Activated CD4-positive, alpha-beta T cell treated with anti-CD3 and anti-CD28 coated beads, Interleukin-2, amount 50 U/mL, for 4 hours (primary cell): ENCODE measurements around the gene PPARGC1A.

Experiments used
- DNase-seq, 2 experiments: peaks; one replicate each; pipeline ENCODE4 v3.0.0-alpha.2; 2020

Gene PPARGC1A

DNA sequence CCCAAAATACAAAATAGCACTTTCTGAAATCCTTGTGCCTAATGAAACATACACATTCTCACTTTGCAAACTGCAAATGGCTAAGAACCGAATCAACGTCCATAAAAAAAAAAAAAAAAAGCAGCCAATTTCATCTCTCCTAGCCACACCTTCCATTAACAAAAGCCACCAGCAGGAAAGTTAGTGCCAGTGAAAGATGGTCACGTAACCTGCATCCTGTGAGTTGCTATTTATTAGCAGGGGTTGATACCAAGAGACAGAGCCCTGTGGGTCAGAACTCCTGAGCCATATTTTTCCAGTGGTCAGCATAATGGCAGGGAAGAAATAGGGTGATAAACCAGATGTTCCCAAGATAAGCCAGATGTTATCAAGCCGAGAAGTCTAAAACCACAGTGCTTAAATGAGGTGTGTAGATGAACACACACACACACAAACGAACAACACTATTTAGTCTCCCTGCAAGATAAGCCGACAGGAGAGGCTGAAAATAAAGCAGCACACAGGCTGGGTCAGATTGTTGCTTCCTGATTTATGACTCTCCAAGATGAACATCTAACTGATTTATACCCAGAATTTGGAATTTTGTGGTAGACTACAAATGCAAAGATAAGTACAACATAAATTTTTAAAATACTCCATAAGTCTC is 11.5 kb downstream of the PPARGC1A start:
- no peak for DNase-seq

GRCh38 chr4:23877758-23878229 is 12.1 kb downstream of the PPARGC1A start:
- DNase-seq, result no peak

GRCh38 chr4:23876418-23877089 is 13.3 kb downstream of the PPARGC1A start:
- no peak for DNase-seq

DNA sequence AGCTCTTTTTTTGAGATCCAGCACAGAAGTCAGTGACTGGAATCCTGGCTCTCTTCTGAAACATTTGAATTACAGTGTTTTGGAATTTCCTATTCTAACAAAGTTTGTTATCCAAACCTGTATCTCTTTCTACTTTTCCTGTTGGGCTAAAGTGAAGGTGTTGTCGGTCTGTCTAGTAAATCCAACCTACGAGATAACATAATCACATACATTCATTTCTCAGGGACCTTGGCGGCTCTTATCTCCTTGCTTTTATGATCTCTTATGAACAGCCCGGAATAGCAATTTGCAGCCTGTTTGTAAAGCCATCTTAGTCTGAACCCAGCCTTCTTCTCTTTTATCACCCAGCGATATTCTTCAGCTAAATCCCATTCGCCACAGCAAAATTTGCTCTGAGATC is 14.5 kb downstream of the PPARGC1A start:
- DNase-seq, result no peak

DNA sequence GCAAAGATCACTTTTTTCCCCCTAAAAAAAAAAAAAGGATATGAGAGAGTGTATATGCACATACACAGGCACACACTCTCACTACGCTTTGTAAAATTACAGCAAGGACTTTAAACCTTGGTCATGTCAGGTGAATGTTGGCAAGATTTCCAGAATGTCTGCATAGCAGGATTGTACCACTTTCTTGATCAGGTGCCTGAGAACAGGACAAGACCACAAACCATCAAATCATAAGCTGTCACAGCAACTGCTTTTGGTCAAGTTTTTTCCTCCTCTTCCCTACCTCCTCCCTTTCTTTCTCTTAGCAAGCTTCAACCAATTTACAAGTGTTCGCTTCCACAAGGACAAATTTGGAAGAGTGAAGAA is 15.3 kb downstream of the PPARGC1A start:
- no peak for DNase-seq

- no peak for DNase-seq
These were observed 15.9 kb downstream of the PPARGC1A start for GRCh38 chr4:23873717-23874535.

- DNase-seq, result no peak
These were observed 18.4 kb downstream of the PPARGC1A start for GRCh38 chr4:23871426-23871825.

DNA sequence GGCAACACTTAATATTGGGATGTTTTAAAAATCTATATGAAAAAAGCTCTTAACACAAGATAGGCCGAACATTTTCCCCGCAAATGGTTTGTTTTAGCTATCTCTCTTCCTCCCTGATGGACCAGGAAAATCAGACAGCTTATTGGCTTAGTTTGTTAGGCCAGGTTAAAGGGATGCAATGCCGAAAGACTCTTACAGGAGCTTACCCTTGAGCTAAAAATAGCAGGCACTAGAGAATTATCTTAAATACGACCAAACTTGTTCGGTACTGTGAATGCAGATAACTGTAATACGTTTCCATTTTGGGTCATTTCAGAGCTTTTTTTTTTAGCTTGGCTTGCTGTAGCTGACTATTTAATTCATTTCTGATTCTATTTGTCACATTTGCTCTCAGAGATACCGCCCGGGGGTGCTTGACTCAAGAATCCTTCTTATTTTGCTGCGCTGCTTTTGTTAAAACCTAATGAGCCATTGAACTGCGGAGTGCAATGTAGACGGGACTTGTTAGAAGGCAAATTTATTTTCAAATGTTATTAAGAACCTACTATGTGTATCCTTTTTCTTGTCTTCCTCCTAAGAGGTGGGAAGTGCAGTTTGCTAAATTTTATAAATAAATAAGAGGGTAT is 23.3 kb downstream of the PPARGC1A start:
- no peak for DNase-seq

DNA sequence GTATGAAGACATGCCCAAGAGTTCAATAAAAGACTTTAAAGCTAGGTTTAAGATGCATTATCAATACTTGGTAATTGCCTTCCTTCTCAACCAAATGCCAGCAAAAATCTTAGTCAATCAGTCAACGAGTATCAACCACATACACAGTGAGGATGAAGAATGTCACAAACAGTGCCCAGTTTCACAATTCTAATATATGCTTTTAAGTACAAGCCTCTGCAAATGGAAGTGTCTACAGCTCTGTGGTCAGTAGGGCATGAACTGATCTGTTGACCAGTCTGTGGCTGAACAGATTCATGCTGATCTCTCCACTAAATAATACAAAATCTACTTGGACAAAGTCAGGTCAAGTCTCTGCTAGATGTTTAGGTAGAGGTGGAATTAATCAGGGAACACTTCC is 27.9 kb downstream of the PPARGC1A start:
- no peak for DNase-seq

- DNase-seq, result no peak
These were observed 28.9 kb downstream of the PPARGC1A start for GRCh38 chr4:23860919-23861318.

- DNase-seq, result no peak
These were observed 32.4 kb downstream of the PPARGC1A start for GRCh38 chr4:23857367-23857959.

DNA sequence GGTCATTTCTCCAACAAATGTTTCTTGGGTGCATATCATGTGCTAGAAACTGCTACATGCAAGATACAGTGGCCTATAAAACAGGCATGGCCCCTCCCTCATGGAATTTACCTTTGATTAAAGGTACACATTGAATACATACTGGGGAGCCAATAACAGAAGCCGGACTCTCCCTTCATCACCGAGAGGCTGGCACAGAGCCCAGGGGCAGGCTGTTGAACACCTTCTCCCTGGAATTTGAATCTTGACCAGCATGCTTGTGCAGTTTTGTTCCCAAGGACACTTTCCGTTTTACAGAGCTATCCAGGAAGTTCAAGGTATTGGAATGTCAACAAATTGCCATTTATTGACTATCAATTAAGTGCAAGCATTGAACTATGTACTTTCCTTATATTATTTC is 33.2 kb downstream of the PPARGC1A start:
- no peak for DNase-seq

DNA sequence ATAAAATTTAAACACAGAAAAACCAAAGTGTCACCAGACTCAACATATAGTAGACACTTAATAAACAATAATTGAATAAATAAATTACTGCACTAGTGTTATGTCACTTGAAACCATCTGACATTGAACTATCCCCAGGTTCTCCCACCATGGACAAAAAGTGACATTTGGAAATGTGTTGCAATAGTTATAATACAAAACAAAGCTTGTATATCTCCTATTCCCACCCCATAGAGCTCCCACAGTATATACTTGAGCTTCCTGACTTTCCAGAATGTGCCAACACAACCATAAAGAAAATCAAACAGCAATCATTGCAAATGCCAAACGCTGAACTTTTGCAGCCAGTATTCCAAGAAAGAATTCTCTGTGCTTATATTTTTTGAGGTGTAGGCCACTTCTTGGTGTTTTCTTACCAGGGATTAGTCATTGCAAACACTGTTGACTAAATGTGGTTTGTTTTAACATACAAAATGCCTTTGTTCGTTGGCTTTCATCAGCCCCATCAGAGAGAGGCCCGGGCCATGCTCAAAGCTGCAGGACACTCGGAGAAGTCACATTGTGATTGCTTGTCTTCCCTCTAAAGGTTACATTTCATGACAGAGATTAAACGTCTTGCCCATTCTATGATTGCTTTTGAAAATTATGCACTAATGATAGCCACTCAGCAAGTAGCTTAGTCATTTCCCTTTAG is 33.8 kb downstream of the PPARGC1A start:
- DNase-seq, result no peak

DNA sequence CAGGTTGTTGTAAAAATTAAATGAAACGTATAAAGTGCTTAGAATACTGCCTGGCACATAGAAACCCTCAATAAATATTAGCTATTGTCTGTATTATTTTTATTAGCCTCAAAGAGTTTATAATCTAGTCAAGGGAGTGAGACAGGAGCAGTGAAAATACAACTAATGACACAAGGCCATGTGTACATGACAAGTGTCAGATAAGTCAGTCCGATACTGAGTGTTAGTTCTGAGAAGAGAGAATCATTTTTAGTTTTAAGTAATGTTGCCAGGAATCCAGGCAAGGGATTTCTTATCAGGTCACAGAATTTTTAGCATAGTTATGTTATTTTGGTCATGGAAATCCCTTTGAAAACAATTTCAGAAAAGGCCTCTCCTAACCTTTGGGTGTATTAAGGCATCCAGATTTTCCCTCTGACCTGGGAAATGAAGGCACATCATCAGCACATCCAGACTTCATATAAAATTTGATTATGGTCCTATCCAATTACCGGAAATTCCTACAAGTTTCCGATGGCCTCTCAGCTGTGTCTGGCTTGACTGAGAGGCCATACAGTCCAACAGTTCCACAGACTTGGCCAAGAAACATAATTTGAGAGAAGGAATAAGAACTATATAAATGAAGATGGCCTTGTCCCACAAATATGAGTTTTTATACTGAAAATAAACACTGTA is 35.7 kb downstream of the PPARGC1A start:
- DNase-seq, result no peak

GRCh38 chr4:23851464-23851863 is 38.4 kb downstream of the PPARGC1A start:
- no peak for DNase-seq

DNA sequence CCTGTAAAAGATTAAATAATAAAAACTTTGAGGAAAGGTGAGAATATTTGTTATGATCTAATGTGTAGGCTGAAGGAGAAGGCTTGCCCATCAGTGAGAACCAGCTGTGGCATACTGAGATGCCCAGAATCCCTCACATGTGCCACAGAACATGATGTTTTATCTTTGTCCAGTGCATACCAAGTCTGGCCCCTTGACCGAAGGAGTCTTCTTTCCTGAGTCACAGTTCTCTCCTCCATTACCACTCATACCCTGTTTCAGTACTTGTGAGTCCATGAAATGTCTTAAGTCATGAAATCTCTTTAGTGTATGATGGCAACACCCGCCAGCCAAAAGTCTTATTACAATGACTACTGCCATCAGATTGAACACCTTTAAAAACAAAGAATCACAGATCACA is 42.7 kb downstream of the PPARGC1A start:
- DNase-seq, result no peak

DNA sequence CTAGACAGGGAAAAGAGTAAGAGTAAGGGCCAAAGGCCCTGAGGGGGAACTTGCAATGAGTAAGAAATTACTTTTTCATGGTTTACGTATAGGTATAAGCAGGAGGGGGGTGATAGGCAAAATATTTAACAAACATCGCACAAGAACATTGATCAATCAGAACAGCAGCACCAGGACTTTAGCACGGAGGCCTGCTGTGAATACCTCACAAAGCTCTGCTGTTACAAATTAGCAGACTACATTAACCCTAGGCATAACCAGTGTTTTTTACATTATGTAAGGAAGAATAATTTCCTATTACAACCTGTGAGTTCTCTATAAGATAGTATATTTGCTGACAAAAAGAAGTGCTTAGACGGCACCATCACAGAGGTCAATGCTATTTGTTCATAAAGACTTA is 44.9 kb downstream of the PPARGC1A start:
- DNase-seq, result no peak

- DNase-seq, result no peak
These were observed 50.6 kb downstream of the PPARGC1A start for GRCh38 chr4:23839279-23839678.

GRCh38 chr4:23838607-23839006 is 51.2 kb downstream of the PPARGC1A start:
- no peak for DNase-seq

DNA sequence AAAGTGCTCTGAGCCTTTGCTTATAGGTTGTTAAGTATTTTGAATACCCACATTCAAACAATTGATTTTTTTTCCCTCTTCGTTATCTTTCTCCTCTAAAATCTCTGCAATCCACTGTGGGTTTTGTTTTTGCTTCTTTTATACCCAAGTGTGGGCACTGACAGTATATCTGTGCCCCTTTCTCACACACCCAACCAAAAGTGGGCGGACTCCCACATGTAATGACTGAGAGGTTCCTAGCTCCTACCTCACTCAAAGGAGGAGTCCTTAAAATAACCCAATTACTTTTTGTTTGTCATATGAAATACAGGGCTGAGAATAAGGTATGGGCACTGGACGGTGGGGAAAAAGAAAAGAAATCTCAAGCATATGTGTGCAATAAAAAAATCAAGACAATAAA is 51.7 kb downstream of the PPARGC1A start:
- no peak for DNase-seq

DNA sequence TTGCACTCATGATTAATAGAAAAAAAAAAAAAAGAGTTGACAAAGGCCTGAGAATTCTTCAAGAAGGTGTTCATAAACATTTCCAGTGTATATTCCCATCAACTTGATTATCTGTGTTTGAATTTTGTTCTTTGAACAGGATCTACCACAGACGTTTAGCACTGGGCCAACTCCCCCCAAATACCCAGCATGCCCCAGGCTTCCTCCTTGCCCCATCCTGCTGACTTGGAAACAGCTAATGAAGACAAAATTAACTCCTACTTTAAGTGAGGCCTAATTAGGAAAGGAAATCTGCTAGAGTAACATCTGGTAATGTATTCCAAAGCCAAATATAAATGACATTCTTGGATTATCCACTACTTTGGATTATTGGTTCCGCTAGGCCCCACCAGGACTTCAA is 52.5 kb downstream of the PPARGC1A start:
- DNase-seq, result no peak
